Stomach (tissue), 4 donors: ENCODE measurements around the gene CIAO2B.

ENCODE experiments used
- POLR2A ChIP-seq, 4 donors: fragments of 450-650 bp; IDR thresholded peaks; one replicate each; pipeline ENCODE4 v1.6.1; 2016; ENCODE audit warnings: antibody characterized with exemption in 4 of 4, control low read depth in 2 of 4, mild to moderate bottlenecking in 1 of 4, moderate library complexity in 1 of 4
- TF ChIP-seq, protein P1 (sequence below), 7 experiments: fragments of 450-650 bp in 4 of 7; fragments of 200-600 bp in 3 of 7; sonication (generic) in 3 of 7; IDR thresholded peaks; one replicate each; pipeline ENCODE4 v1.5.1; 2016 to 2019; ENCODE audit warnings: antibody characterized with exemption in 7 of 7, control low read depth in 2 of 7, mild to moderate bottlenecking in 1 of 7

DNA sequence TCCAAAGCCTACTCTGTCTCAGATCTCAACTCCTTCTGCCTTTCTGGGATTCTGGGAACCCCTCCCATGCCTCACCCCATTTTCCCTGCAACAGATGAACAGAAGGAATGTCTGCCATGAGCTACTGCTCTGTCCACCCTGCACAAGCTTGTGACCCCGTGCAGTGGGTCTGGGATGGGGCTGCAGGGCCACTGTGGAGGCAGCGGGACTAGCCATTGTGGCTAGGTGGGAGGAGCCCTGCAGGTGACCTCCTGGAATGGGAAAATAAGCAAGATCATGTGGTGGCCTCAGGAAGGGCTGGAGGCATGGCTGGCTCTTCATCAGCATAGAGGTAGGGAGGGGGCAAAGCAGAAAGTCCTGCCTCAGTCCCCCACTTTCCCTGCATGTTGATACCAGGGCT is 40.1 kb downstream of the CIAO2B start:
- TF ChIP-seq, protein P1, sequence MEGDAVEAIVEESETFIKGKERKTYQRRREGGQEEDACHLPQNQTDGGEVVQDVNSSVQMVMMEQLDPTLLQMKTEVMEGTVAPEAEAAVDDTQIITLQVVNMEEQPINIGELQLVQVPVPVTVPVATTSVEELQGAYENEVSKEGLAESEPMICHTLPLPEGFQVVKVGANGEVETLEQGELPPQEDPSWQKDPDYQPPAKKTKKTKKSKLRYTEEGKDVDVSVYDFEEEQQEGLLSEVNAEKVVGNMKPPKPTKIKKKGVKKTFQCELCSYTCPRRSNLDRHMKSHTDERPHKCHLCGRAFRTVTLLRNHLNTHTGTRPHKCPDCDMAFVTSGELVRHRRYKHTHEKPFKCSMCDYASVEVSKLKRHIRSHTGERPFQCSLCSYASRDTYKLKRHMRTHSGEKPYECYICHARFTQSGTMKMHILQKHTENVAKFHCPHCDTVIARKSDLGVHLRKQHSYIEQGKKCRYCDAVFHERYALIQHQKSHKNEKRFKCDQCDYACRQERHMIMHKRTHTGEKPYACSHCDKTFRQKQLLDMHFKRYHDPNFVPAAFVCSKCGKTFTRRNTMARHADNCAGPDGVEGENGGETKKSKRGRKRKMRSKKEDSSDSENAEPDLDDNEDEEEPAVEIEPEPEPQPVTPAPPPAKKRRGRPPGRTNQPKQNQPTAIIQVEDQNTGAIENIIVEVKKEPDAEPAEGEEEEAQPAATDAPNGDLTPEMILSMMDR (IDR thresholded peaks at IDR 0.05) = no peak
- no peak for TF ChIP-seq POLR2A (IDR thresholded peaks at IDR 0.05)
